Osteoblast (primary cell): ENCODE results near the gene PLCXD3. TPM values are rescaled to one million over a fixed set of nuclear protein-coding genes. Genes with fewer than 3 reads are reported as not detected.

Source experiments
- DNase-seq: peaks from one replicate; pipeline ENCODE4 v3.0.0; 2011; ENCODE audit warnings: low spot score, mixed read lengths; ENCODE audit not compliant: insufficient read length; ENCODE audit errors: missing footprints
- H2AFZ ChIP-seq: 2 replicates; pipeline ENCODE4 v1.6.0; 2011; ENCODE audit warnings: mild to moderate bottlenecking, low read length
- H3K27ac ChIP-seq: 2 replicates; pipeline ENCODE4 v1.5.1; 2011; ENCODE audit warnings: mild to moderate bottlenecking, low read depth, low read length, moderate library complexity
- H3K27me3 ChIP-seq: 2 replicates; pipeline ENCODE4 v1.6.0; 2012; ENCODE audit warnings: mild to moderate bottlenecking, control low read depth, inconsistent platforms, low read length, moderate library complexity; ENCODE audit not compliant: insufficient read depth
- H3K36me3 ChIP-seq: 2 replicates; pipeline ENCODE4 v1.5.1; 2011; ENCODE audit warnings: mild to moderate bottlenecking, low read length, control low read depth, moderate library complexity; ENCODE audit not compliant: insufficient read depth
- H3K4me1 ChIP-seq: 2 replicates; pipeline ENCODE4 v1.5.1; 2011; ENCODE audit warnings: mild to moderate bottlenecking, low read length, control low read depth, moderate library complexity; ENCODE audit not compliant: insufficient read depth
- H3K4me2 ChIP-seq: 2 replicates; pipeline ENCODE4 v1.6.0; 2011; ENCODE audit warnings: mild to moderate bottlenecking, low read length; ENCODE audit not compliant: insufficient read depth
- H3K4me3 ChIP-seq: fragments of 200-600 bp; sonication (generic); 3 replicates; pipeline ENCODE4 v1.5.1; 2012; ENCODE audit warnings: mild to moderate bottlenecking, low read length, inconsistent platforms; ENCODE audit not compliant: insufficient read depth
- H3K79me2 ChIP-seq: 2 replicates; pipeline ENCODE4 v1.6.0; 2012; ENCODE audit warnings: mild to moderate bottlenecking, low read length, control low read depth, inconsistent platforms; ENCODE audit not compliant: insufficient read depth
- H3K9me3 ChIP-seq: 2 replicates; pipeline ENCODE4 v1.5.1; 2011; ENCODE audit warnings: low read depth, low read length, control low read depth
- H4K20me1 ChIP-seq: 2 replicates; pipeline ENCODE4 v1.6.0; 2012; ENCODE audit warnings: mild to moderate bottlenecking, low read length, control low read depth; ENCODE audit not compliant: insufficient read depth
- CTCF ChIP-seq: IDR thresholded peaks from 2 replicates; pipeline ENCODE4 v1.5.1; 2011; ENCODE audit warnings: mild to moderate bottlenecking, low read depth, low read length, moderate library complexity; ENCODE audit errors: extremely low read depth
- total RNA-seq: library from RNA; depleted of rRNA; stranded (reverse); fragments of >200 nt; gene quantifications from 2 replicates; pipeline ENCODE4 v1.2.3, GENCODE V29; 2012

Gene PLCXD3
- total RNA-seq, 1 donor: 0.36 TPM

- H3K9me3 ChIP-seq: no peaks in the 10 kb centered on the region
- no peak overlapping the region for H2AFZ ChIP-seq
- no peaks in the 10 kb centered on the region for H3K36me3 ChIP-seq
- H3K27ac ChIP-seq: no peak overlapping the region
- H3K4me1 ChIP-seq: no peaks in the 10 kb centered on the region
- H3K4me2 ChIP-seq: no peak overlapping the region
- no peaks in the 10 kb centered on the region for H4K20me1 ChIP-seq
- DNase-seq: no peak
- no peaks in the 10 kb centered on the region for H3K79me2 ChIP-seq
- peak; percentile 14 for TF ChIP-seq CTCF
- no peaks in the 10 kb centered on the region for H3K27me3 ChIP-seq
- H3K4me3 ChIP-seq: no peak overlapping the region
Observed at GRCh38 chr5:41519801-41520200, 9.4 kb upstream of the PLCXD3 start.

- H3K4me2 ChIP-seq: no peak overlapping the region
- DNase-seq: no peak
- no peak overlapping the region for H3K4me3 ChIP-seq
- H3K27me3 ChIP-seq: no peaks in the 10 kb centered on the region
- no peak for TF ChIP-seq CTCF
- no peaks in the 10 kb centered on the region for H4K20me1 ChIP-seq
- no peaks in the 10 kb centered on the region for H3K4me1 ChIP-seq
- no peaks in the 10 kb centered on the region for H3K79me2 ChIP-seq
- H3K27ac ChIP-seq: no peak overlapping the region
- no peaks in the 10 kb centered on the region for H3K9me3 ChIP-seq
- H2AFZ ChIP-seq: no peak overlapping the region
- no peaks in the 10 kb centered on the region for H3K36me3 ChIP-seq
Observed at GRCh38 chr5:41517909-41518308, 7.5 kb upstream of the PLCXD3 start.

GRCh38 chr5:41511241-41511640, 840 bp upstream of the PLCXD3 start:
- Histone ChIP-seq H4K20me1 (no peaks in the 10 kb centered on the region), H3K27me3 (peaks cover 37% of the 10 kb centered on the region), H3K4me2 (no peak overlapping the region), H3K36me3 (no peaks in the 10 kb centered on the region), H3K4me1 (no peaks in the 10 kb centered on the region), H2AFZ (no peak overlapping the region), H3K9me3 (no peaks in the 10 kb centered on the region), H3K27ac (no peak overlapping the region), H3K4me3 (no peak overlapping the region), H3K79me2 (no peaks in the 10 kb centered on the region)
- no peak for DNase-seq
- TF ChIP-seq CTCF: no peak

GRCh38 chr5:41509399-41510175, 814 bp downstream of the PLCXD3 start:
- Histone ChIP-seq H3K4me3 (no peak overlapping the region), H3K36me3 (no peaks in the 10 kb centered on the region), H4K20me1 (no peaks in the 10 kb centered on the region), H3K4me2 (peak overlapping the region; percentile 48), H3K9me3 (no peaks in the 10 kb centered on the region), H3K27ac (no peak overlapping the region), H3K79me2 (no peaks in the 10 kb centered on the region), H2AFZ (no peak overlapping the region), H3K27me3 (peaks cover 37% of the 10 kb centered on the region), H3K4me1 (no peaks in the 10 kb centered on the region)
- no peak for DNase-seq
- TF ChIP-seq CTCF: no peak
